HepG2 (cell line): ENCODE results near the gene NOSIP. TPM values are rescaled to one million over a fixed set of nuclear protein-coding genes. Genes with fewer than 3 reads are reported as not detected.

ENCODE experiments used
- AHR ChIP-seq: IDR thresholded peaks from 2 replicates; pipeline ENCODE4 v1.6.1; 2018; ENCODE audit warnings: missing genetic modification reagents, missing compliant biosample characterization
- DBP ChIP-seq: sonication (generic); formaldehyde crosslinking; IDR thresholded peaks from 2 replicates; pipeline ENCODE4 v1.4.0; 2020; ENCODE audit warnings: missing genetic modification reagents; ENCODE audit errors: not compliant biosample characterization
- GLMP ChIP-seq: sonication (generic); formaldehyde crosslinking; IDR thresholded peaks from 2 replicates; pipeline ENCODE4 v1.9.0; 2021; ENCODE audit warnings: missing genetic modification reagents, mild to moderate bottlenecking, borderline replicate concordance
- GRHL1 ChIP-seq: sonication (generic); formaldehyde crosslinking; conservative IDR thresholded peaks from 2 replicates; pipeline ENCODE4 v1.8.0; 2022; ENCODE audit warnings: missing genetic modification reagents
- PAF1 ChIP-seq: IDR thresholded peaks from 2 replicates; pipeline ENCODE4 v1.6.1; 2016; ENCODE audit warnings: missing genetic modification reagents, missing compliant biosample characterization
- SMC3 ChIP-seq: IDR thresholded peaks from 2 replicates; pipeline ENCODE4 v1.6.1; 2011; ENCODE audit warnings: low read length, improper control_type of control experiment
- ZNF468 ChIP-seq: sonication (generic); formaldehyde crosslinking; IDR thresholded peaks from 2 replicates; pipeline ENCODE4 v1.8.0; 2022; ENCODE audit warnings: mild to moderate bottlenecking, moderate library complexity, missing genetic modification reagents
- ZNF512 ChIP-seq: sonication (generic); formaldehyde crosslinking; IDR thresholded peaks from 2 replicates; pipeline ENCODE4 v1.4.0; 2020; ENCODE audit warnings: mild to moderate bottlenecking, missing genetic modification reagents
- ZNF574 ChIP-seq: sonication (generic); formaldehyde crosslinking; IDR thresholded peaks from 2 replicates; pipeline ENCODE4 v1.4.0; 2020; ENCODE audit warnings: missing genetic modification reagents
- polyA plus RNA-seq, 8 experiments: library from polyadenylated mRNA; depleted of rRNA in 3 of 8; stranded (reverse) in 7 of 8; unstranded in 1 of 8; fragments of >200 nt; fragmentation: Illumina TruSeq in 4 of 8; extraction: Trizol in 4 of 8; gene quantifications; 2 replicates each; pipeline versions ENCODE4 v1.2.1 to v1.2.3, GENCODE V29; 2011 to 2016; ENCODE audit warnings: low read depth in 4 of 8, missing spikeins in 1 of 8, mixed read lengths in 1 of 8; ENCODE audit not compliant: insufficient read depth in 1 of 8
- total RNA-seq, 5 experiments: library from RNA; depleted of rRNA; stranded (reverse); fragments of >200 nt; fragmentation: Illumina TruSeq; extraction: Trizol; gene quantifications; 2 replicates each; pipeline ENCODE4 v1.2.3, GENCODE V29; 2016; ENCODE audit warnings: low read depth in 1 of 5
- TF ChIP-seq, protein P1 (sequence below): sonication (generic); IDR thresholded peaks from 2 replicates; pipeline ENCODE4 v1.6.1; 2016; ENCODE audit warnings: low read depth, borderline replicate concordance
- TF ChIP-seq, protein P2 (sequence below): sonication (generic); formaldehyde crosslinking; IDR thresholded peaks from 2 replicates; pipeline ENCODE4 v1.4.0; 2020; ENCODE audit warnings: mild to moderate bottlenecking, low read depth, missing genetic modification reagents

NOSIP gene
- total and polyA plus RNA-seq, 2 of the 13 experiments (the other 11 are each of a cell fraction or from before 2014, with no cell fraction given) = 54.3 to 78.0 TPM

GRCh38 chr19:49590071-49590970 lies 10.0 kb upstream of the NOSIP start (continued):
- peak; percentile 56 for TF ChIP-seq ZNF574 (CRISPR knock-in tag)
- TF ChIP-seq, protein P1, sequence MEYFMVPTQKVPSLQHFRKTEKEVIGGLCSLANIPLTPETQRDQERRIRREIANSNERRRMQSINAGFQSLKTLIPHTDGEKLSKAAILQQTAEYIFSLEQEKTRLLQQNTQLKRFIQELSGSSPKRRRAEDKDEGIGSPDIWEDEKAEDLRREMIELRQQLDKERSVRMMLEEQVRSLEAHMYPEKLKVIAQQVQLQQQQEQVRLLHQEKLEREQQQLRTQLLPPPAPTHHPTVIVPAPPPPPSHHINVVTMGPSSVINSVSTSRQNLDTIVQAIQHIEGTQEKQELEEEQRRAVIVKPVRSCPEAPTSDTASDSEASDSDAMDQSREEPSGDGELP = no peak
- no peak for TF ChIP-seq GRHL1 (CRISPR knock-in tag)
- no peak for TF ChIP-seq GLMP
- peak; percentile 58; the same call in 1 of the 2 replicates for TF ChIP-seq AHR (CRISPR knock-in tag)
- TF ChIP-seq PAF1 (CRISPR knock-in tag) = no peak
- TF ChIP-seq, protein P2, sequence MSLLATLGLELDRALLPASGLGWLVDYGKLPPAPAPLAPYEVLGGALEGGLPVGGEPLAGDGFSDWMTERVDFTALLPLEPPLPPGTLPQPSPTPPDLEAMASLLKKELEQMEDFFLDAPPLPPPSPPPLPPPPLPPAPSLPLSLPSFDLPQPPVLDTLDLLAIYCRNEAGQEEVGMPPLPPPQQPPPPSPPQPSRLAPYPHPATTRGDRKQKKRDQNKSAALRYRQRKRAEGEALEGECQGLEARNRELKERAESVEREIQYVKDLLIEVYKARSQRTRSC (CRISPR knock-in tag) = no peak
- no peak for TF ChIP-seq ZNF512 (CRISPR knock-in tag)
- peak; percentile 29 for TF ChIP-seq DBP (CRISPR knock-in tag)
- TF ChIP-seq ZNF468 (CRISPR knock-in tag) = no peak
- no peak for TF ChIP-seq SMC3
